ENCODE data around the gene CALD1. TPM values are rescaled to one million over a fixed set of nuclear protein-coding genes. Genes with fewer than 3 reads are reported as not detected.

The CALD1 gene
- total RNA-seq, 4 donors from 2014 or later: 351 to 1,046 (median 551) TPM

DNA sequence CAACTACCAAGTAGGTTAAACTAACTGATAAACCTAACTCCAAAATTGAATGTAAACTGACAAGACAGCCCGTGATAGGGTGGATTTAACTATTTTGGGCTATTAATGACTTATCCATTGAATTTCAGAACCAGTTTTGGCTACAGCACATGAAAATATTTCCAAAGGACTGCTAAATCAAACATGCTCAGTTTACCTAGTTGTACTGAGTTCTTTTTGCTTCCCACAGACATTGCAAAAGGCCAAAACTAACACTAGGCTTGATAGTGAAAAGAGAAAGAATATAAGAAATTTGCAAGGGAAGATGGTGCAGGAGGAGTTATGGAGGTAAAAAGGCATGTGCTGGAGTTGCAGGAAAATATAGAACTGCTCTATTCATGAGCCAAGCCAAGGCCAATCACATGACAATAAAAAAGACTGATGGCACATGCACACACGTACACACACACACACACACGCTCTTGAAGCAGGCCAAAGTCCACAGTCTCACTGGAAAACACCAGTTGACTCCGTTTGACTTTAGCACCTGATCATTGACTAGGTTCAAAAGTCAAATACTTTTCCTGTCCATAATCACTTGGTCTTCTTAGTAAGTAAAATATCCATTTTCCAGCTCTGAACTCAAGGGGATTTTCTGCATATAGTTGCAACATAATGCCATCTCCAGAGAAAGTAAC is 130.9 kb downstream of the CALD1 start:
- no peaks in the 10 kb centered on the region for H3K36me3 ChIP-seq
- intact Hi-C loops (cut with DNase I; ENCODE audit: low total_unique reads): no loop called here
- H3K27me3 ChIP-seq: no peaks in the 10 kb centered on the region
- H3K27ac ChIP-seq: peak overlapping the region in 1 of 2 donors; percentile 83
- no peak for DNase-seq
- peaks cover under 1 to 4% of the 10 kb centered on the region in 2 donors for H3K4me1 ChIP-seq
- H3K4me3 ChIP-seq: no peak overlapping the region
- no peaks in the 10 kb centered on the region for H3K9me3 ChIP-seq
- TF ChIP-seq POLR2A (IDR thresholded peaks at IDR 0.05): no peak
- TF ChIP-seq CTCF (IDR thresholded peaks at IDR 0.05): no peak

DNA sequence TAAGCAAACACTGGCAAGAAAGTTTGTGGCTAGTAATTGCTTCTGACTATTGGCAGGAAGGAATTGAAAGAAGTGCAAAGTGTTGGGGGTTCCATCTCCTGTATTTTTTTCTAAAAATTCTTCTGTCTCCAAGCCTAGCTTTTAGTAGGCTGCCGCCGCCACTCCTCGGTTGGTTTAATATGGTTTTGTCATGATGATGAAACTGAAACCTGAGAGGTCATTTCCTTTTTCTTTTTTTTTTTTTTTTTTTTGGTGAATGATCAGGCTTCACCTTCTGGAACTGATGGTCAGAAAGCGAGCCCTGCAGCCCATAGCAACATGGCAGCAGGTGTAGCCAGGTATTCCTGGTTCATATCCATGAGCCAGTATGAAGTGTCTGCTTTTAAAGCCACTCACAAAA is 131.5 kb downstream of the CALD1 start:
- Histone ChIP-seq H3K27me3 (no peaks in the 10 kb centered on the region), H3K9me3 (no peaks in the 10 kb centered on the region), H3K4me1 (peaks cover 4 to 6% of the 10 kb centered on the region in 2 donors), H3K27ac (peak overlapping the region in 1 of 2 donors; percentile 83), H3K4me3 (no peak overlapping the region), H3K36me3 (no peaks in the 10 kb centered on the region)
- intact Hi-C loops (cut with DNase I; ENCODE audit: low total_unique reads): no loop called here
- no peak for DNase-seq
- TF ChIP-seq POLR2A (IDR thresholded peaks at IDR 0.05) (no peak), CTCF (IDR thresholded peaks at IDR 0.05) (no peak)

GRCh38 chr7:134916171-134916883 is 136.9 kb downstream of the CALD1 start:
- intact Hi-C loops (cut with DNase I; ENCODE audit: low total_unique reads): no loop called here
- DNase-seq: no peak
- Histone ChIP-seq H3K36me3 (no peaks in the 10 kb centered on the region), H3K9me3 (no peaks in the 10 kb centered on the region), H3K27ac (peak overlapping the region; percentile 23 to 61), H3K4me1 (peaks cover 10 to 11% of the 10 kb centered on the region in 2 donors), H3K27me3 (no peaks in the 10 kb centered on the region), H3K4me3 (no peak overlapping the region)
- TF ChIP-seq CTCF (IDR thresholded peaks at IDR 0.05): no peak
- TF ChIP-seq POLR2A (IDR thresholded peaks at IDR 0.05): no peak

DNA sequence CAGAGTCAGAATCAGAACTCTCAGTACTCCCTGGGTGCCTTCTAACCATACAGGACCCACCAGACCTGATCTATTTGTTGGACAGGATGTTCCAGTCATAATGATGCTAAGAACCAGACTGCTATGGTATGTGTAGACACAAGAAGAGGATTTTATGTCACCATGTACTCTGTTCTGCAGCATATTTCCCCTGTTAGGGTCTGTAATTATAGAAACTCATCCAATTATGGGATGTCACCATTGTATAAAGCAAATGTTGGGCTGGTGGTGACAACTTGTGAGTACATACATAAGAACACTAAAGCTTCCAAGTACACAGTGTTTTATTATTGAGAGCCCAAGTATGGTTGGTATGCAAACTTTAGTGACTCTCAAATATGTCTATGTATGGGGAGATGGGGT is 139.8 kb downstream of the CALD1 start:
- no peak for DNase-seq
- Histone ChIP-seq H3K27ac (peak overlapping the region in 1 of 2 donors; percentile 7), H3K4me3 (no peak overlapping the region), H3K4me1 (peaks cover 10 to 11% of the 10 kb centered on the region in 2 donors), H3K36me3 (no peaks in the 10 kb centered on the region), H3K9me3 (no peaks in the 10 kb centered on the region), H3K27me3 (no peaks in the 10 kb centered on the region)
- no peak for TF ChIP-seq POLR2A (IDR thresholded peaks at IDR 0.05)
- TF ChIP-seq CTCF (IDR thresholded peaks at IDR 0.05): no peak
- intact Hi-C loops (cut with DNase I; ENCODE audit: low total_unique reads): no loop called here

Measured in uterus (tissue), 4 donors.